Thoracic aorta (tissue), 2 donors: ENCODE measurements around the gene ZNF609. TPM values are rescaled to one million over a fixed set of nuclear protein-coding genes. Genes with fewer than 3 reads are reported as not detected.

ENCODE experiments used
- ATAC-seq: fragments of 150-250 bp; one replicate; pipeline ENCODE4 v1.8.0; 2017; ENCODE audit warnings: low read depth; ENCODE audit not compliant: insufficient number of reproducible peaks, low FRiP score
- DNase-seq: peaks from one replicate; pipeline ENCODE4 v3.0.0-alpha.2; 2020; ENCODE audit warnings: low spot score
- H3K27ac ChIP-seq, 2 donors: fragments of 200-600 bp; sonication (generic); 1 replicate in 1 of 2; 2 replicates in 1 of 2; pipeline ENCODE4 v1.5.1; 2016; ENCODE audit warnings: mild to moderate bottlenecking in 2 of 2, moderate library complexity in 2 of 2
- H3K27me3 ChIP-seq: fragments of 200-600 bp; sonication (generic); replicated peaks from 2 replicates; pipeline ENCODE4 v1.6.0; 2016; ENCODE audit warnings: mild to moderate bottlenecking; ENCODE audit not compliant: insufficient read depth
- H3K36me3 ChIP-seq: fragments of 200-600 bp; sonication (generic); one replicate; pipeline ENCODE4 v1.5.1; 2016
- H3K4me1 ChIP-seq, 2 donors: fragments of 200-600 bp; sonication (generic); 1 replicate in 1 of 2; 2 replicates in 1 of 2; pipeline versions ENCODE4 v1.5.1 to v1.6.0; 2016; ENCODE audit warnings: low read depth in 2 of 2, mild to moderate bottlenecking in 1 of 2; ENCODE audit not compliant: control insufficient read depth in 1 of 2
- H3K4me3 ChIP-seq: fragments of 200-600 bp; sonication (generic); 2 replicates; pipeline ENCODE4 v1.5.1; 2016; ENCODE audit warnings: mild to moderate bottlenecking
- H3K9me3 ChIP-seq: fragments of 200-600 bp; sonication (generic); 2 replicates; pipeline ENCODE4 v1.5.1; 2016
- CTCF ChIP-seq: fragments of 200-600 bp; sonication (generic); IDR thresholded peaks from one replicate; pipeline ENCODE4 v1.5.1; 2019; ENCODE audit warnings: antibody characterized with exemption
- total RNA-seq, 2 donors: library from RNA; depleted of rRNA; stranded (reverse); fragments of >200 nt; gene quantifications; one replicate each; pipeline versions ENCODE4 v1.1.0 to v1.2.3, GENCODE V29; 2016

ZNF609 gene
- total RNA-seq, 2 donors from 2014 or later, result 25.2 to 38.8 TPM

GRCh38 chr15:64522226-64522823 is 61.9 kb downstream of the ZNF609 start:
- DNase-seq (no peak), ATAC-seq (no peak)
- no peak for TF ChIP-seq CTCF
- Histone ChIP-seq H3K36me3 (no peaks in the 10 kb centered on the region), H3K4me1 (peaks cover 11 to 19% of the 10 kb centered on the region in 2 donors), H3K9me3 (no peaks in the 10 kb centered on the region), H3K27me3 (no peaks in the 10 kb centered on the region), H3K4me3 (no peak overlapping the region), H3K27ac (no peak overlapping the region)

- H3K27ac ChIP-seq, result no peak overlapping the region
- TF ChIP-seq CTCF, result no peak
- DNase-seq (no peak), ATAC-seq (no peak)
- H3K27me3 ChIP-seq, result no peaks in the 10 kb centered on the region
- no peak overlapping the region for H3K4me3 ChIP-seq
- H3K4me1 ChIP-seq, result peaks cover 11 to 19% of the 10 kb centered on the region in 2 donors
- no peaks in the 10 kb centered on the region for H3K36me3 ChIP-seq
- H3K9me3 ChIP-seq, result no peaks in the 10 kb centered on the region
Measured at GRCh38 chr15:64523240-64523639, 62.9 kb downstream of the ZNF609 start.

- no peak overlapping the region for H3K4me3 ChIP-seq
- ATAC-seq (no peak), DNase-seq (no peak)
- H3K36me3 ChIP-seq, result no peaks in the 10 kb centered on the region
- H3K27ac ChIP-seq, result no peak overlapping the region
- TF ChIP-seq CTCF, result no peak
- H3K9me3 ChIP-seq, result no peaks in the 10 kb centered on the region
- no peaks in the 10 kb centered on the region for H3K27me3 ChIP-seq
- peaks cover 11 to 19% of the 10 kb centered on the region in 2 donors for H3K4me1 ChIP-seq
Measured at GRCh38 chr15:64524778-64525177, 64.4 kb downstream of the ZNF609 start.

- ATAC-seq (no peak), DNase-seq (no peak)
- H3K9me3 ChIP-seq, result no peaks in the 10 kb centered on the region
- H3K4me1 ChIP-seq, result peaks cover 10 to 15% of the 10 kb centered on the region in 2 donors
- H3K4me3 ChIP-seq, result no peak overlapping the region
- H3K27ac ChIP-seq, result no peak overlapping the region
- no peaks in the 10 kb centered on the region for H3K27me3 ChIP-seq
- H3K36me3 ChIP-seq, result no peaks in the 10 kb centered on the region
- no peak for TF ChIP-seq CTCF
Measured at GRCh38 chr15:64525828-64526530, 65.6 kb downstream of the ZNF609 start.

- H3K27ac ChIP-seq, result no peak overlapping the region
- no peak for ATAC-seq
- H3K27me3 ChIP-seq, result no peaks in the 10 kb centered on the region
- TF ChIP-seq CTCF, result no peak
- no peaks in the 10 kb centered on the region for H3K9me3 ChIP-seq
- no peak overlapping the region for H3K4me3 ChIP-seq
- H3K36me3 ChIP-seq, result no peaks in the 10 kb centered on the region
- H3K4me1 ChIP-seq, result peaks cover 0 to 2% of the 10 kb centered on the region in 2 donors
- no peak for DNase-seq
Measured at GRCh38 chr15:64527263-64527984, 67.0 kb downstream of the ZNF609 start.
